Thyroid gland (tissue), 4 donors: Measurements from ENCODE around the gene KRT6C.

Experiments used
- POLR2A ChIP-seq, 2 donors: fragments of 450-650 bp; IDR thresholded peaks; one replicate each; pipeline ENCODE4 v1.6.1; 2017; ENCODE audit warnings: antibody characterized with exemption in 2 of 2, mild to moderate bottlenecking in 2 of 2, moderate library complexity in 1 of 2
- TF ChIP-seq, protein P1 (sequence below), 6 experiments: fragments of 200-600 bp in 3 of 6; fragments of 450-650 bp in 3 of 6; sonication (generic) in 3 of 6; IDR thresholded peaks; one replicate each; pipeline ENCODE4 v1.5.1; 2016 to 2019; ENCODE audit warnings: antibody characterized with exemption in 6 of 6, mild to moderate bottlenecking in 2 of 6, inconsistent platforms in 1 of 6, moderate library complexity in 1 of 6

- TF ChIP-seq, protein P1, sequence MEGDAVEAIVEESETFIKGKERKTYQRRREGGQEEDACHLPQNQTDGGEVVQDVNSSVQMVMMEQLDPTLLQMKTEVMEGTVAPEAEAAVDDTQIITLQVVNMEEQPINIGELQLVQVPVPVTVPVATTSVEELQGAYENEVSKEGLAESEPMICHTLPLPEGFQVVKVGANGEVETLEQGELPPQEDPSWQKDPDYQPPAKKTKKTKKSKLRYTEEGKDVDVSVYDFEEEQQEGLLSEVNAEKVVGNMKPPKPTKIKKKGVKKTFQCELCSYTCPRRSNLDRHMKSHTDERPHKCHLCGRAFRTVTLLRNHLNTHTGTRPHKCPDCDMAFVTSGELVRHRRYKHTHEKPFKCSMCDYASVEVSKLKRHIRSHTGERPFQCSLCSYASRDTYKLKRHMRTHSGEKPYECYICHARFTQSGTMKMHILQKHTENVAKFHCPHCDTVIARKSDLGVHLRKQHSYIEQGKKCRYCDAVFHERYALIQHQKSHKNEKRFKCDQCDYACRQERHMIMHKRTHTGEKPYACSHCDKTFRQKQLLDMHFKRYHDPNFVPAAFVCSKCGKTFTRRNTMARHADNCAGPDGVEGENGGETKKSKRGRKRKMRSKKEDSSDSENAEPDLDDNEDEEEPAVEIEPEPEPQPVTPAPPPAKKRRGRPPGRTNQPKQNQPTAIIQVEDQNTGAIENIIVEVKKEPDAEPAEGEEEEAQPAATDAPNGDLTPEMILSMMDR (IDR thresholded peaks at IDR 0.05), result no peak
- no peak for TF ChIP-seq POLR2A (IDR thresholded peaks at IDR 0.05)
Measured at GRCh38 chr12:52439845-52440244, 33.8 kb downstream of the KRT6C start.
